Epithelial cell of esophagus (primary cell): ENCODE data around the gene CAAP1.

Experiments
- DNase-seq: peaks from one replicate; pipeline ENCODE4 v3.0.0; 2010; ENCODE audit warnings: low read depth
- H3K4me3 ChIP-seq: 2 replicates; pipeline ENCODE4 v1.5.1; 2011; ENCODE audit warnings: mild to moderate bottlenecking, low read length, control low read depth
- TF ChIP-seq, protein P1 (sequence below): IDR thresholded peaks from 2 replicates; pipeline ENCODE4 v1.5.1; 2011; ENCODE audit warnings: low read depth, mild to moderate bottlenecking, low read length, control low read depth, inconsistent platforms; ENCODE audit not compliant: insufficient read depth; ENCODE audit errors: missing control alignments

Gene CAAP1, protein sequence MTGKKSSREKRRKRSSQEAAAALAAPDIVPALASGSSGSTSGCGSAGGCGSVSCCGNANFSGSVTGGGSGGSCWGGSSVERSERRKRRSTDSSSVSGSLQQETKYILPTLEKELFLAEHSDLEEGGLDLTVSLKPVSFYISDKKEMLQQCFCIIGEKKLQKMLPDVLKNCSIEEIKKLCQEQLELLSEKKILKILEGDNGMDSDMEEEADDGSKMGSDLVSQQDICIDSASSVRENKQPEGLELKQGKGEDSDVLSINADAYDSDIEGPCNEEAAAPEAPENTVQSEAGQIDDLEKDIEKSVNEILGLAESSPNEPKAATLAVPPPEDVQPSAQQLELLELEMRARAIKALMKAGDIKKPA

DNA sequence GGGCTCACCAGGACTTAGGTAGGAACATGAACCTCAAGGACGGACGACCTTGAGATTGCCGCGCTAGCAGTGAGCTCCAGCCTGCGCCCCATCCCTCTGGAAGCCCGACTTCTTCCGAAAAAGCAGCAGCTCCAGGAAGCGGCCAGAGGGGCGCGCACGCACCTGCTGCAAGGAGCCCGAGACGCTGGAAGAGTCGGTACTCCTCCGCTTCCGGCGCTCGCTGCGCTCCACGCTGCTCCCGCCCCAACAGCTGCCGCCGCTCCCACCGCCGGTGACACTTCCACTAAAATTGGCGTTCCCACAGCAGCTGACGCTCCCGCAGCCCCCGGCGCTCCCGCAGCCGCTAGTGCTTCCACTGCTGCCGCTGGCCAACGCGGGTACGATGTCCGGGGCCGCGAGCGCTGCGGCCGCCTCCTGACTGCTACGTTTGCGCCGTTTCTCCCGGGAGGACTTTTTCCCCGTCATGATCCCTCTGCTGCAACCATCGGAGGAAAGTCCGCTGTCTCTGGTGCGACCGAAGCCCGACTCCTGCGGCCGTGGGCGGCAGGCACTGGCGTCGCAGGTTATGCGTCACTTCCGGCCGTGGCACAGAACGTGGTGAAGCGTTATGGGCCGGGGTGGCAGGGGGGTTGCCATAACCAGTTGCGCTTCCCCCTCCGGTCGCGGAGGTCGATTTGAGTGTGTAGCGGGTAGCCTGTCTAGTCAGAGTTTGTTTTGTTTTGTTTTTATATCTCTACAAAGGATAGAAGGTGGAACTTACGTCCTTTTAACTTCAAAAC is at the start of gene CAAP1:
TSS of gene CAAP1 (minus strand) at position 552 of the 779 bp plus-strand sequence. CDS start at position 465, 87 bp downstream.
- TF ChIP-seq, protein P1, sequence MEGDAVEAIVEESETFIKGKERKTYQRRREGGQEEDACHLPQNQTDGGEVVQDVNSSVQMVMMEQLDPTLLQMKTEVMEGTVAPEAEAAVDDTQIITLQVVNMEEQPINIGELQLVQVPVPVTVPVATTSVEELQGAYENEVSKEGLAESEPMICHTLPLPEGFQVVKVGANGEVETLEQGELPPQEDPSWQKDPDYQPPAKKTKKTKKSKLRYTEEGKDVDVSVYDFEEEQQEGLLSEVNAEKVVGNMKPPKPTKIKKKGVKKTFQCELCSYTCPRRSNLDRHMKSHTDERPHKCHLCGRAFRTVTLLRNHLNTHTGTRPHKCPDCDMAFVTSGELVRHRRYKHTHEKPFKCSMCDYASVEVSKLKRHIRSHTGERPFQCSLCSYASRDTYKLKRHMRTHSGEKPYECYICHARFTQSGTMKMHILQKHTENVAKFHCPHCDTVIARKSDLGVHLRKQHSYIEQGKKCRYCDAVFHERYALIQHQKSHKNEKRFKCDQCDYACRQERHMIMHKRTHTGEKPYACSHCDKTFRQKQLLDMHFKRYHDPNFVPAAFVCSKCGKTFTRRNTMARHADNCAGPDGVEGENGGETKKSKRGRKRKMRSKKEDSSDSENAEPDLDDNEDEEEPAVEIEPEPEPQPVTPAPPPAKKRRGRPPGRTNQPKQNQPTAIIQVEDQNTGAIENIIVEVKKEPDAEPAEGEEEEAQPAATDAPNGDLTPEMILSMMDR = peak; percentile 51
- DNase-seq = peak; percentile 93
- peak within 1 kb of the TSS; percentile 97 for H3K4me3 ChIP-seq

DNA sequence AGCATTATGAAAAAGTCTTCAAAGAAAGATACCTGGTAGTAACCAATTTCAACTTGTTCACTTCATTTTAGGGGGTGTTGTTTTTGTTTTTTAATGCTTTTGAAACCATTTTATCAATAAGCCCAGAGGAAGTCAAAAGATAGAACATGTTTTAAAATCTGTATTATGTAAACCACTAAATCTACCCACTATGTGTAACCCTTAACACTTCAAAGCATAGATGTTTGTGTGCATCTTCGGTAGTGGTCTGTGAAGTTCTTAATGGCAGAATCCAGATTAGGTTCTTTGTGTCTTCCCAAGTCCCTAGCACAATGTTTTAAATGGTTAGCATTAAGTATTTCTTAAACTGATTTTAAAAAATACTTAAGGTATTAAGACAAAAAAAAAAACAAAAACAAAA is 48.2 kb upstream of the CAAP1 start:
- no peak for DNase-seq
- TF ChIP-seq, protein P1 = no peak
- H3K4me3 ChIP-seq = no peak overlapping the region

DNA sequence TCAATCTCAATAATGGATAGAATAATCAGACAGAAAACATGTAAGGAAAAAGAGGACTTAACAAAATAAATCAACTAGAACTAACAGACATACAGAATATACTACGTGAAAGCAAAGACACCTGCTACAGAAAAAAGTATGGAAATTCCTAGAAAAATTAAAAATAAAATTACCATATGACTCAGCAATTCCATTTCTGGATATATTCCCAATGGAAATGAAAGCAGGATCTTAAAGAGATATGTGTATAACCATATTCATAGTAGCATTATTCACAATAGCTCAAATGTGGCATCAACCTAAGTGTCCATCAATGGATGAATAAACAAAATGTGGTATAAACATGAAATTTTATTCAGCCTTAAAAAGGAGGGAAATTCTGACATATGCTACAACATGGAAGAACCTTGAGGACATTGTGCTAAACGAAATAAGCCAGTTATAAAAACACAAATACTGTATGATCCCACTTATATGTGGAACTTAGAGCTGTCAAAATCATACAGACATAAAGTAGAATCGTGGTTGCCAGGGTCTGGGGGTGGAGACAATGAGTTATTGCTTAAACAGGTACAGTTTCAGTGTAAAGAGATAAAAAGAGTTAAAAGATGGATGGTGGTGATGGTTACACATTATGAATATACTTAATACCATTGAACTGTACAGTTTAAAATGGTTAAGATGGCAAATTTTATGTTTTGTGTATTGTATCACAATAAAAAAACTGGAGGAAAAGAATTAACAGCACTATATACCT is 47.5 kb upstream of the CAAP1 start:
- H3K4me3 ChIP-seq = no peak overlapping the region
- DNase-seq = no peak
- TF ChIP-seq, protein P1 = no peak

DNA sequence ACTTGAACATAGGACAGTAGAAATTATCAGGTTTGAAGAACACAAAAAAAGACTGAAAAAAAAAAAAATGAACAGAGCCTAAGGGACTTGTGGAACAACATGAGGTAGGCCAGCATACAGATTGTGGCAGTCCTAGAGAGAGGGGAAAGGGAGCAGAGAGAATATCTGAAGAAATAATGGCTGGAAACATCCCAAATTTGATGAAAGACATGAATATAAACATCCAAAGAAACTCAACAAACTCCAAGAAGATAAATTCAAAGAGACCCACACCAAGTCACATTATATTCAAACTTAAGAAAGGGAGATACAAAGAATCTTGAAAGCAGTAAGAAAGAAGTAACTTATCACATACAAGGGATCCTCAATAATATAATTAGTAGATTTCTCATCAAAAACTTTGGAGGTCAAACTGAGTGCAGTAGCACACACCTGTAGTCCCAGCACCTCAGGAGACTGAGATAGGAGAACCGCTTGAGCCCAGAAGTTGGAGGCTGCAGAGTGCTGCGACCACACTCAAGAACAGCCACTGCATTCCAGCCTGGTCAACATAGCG is 45.3 kb upstream of the CAAP1 start:
- H3K4me3 ChIP-seq = no peak overlapping the region
- DNase-seq = no peak
- TF ChIP-seq, protein P1 = no peak

DNA sequence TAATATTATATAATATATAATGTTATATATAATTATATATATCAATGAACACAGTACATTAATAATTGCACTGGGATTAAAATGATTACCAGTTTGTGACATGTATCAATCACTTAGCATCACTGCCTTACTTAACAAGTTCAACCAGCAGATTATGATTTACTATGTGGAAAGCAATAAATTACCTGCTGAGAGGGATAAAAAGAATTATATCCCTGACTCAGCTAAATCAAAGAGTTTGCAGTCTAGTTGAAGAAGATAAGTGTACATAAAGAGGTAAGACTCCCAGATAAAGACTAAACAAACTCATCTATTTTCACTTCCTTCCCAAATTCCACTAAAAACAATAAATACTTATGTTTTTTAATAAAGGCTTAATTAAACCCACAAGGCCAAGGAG is 43.2 kb upstream of the CAAP1 start:
- no peak for DNase-seq
- TF ChIP-seq, protein P1 = no peak

DNA sequence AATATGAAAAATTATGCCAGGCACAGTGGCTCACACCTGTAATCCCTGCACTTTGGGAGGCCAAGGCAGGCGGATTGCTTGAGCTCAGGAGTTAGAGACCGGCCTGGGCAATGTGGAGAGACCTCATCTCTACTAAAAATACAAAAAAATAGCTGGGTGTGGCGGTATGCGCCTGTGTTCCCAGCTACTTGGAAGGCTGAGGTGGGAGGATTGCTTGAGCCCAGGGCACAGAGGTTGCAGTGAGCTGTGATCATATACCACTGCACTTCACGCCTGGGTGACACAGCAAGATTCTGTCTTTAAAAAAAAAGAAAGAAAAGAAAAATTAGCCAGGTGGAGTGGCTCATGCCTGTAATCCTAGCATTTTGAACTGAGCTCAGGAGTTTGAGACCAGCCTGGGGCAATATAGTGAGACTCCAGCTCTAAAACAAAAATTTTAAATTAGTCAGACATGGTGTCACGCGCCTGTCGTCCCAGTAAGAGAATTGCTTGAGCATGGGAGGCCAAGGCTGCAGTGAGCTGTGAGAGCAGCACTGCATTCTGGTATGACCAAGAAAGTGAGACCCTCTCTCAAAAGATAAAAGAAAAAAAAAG is 36.4 kb upstream of the CAAP1 start:
- DNase-seq = no peak
- TF ChIP-seq, protein P1 = no peak
- no peak overlapping the region for H3K4me3 ChIP-seq

More for the DNA sequence above, 43.2 kb upstream of the CAAP1 start:
- no peak overlapping the region for H3K4me3 ChIP-seq
